Keratinocyte (primary cell): ENCODE data around the gene AGPS. TPM values are rescaled to one million over a fixed set of nuclear protein-coding genes. Genes with fewer than 3 reads are reported as not detected.

Source experiments
- DNase-seq: peaks from one replicate; pipeline ENCODE4 v3.0.0-alpha.2; 2011; ENCODE audit warnings: low read depth, missing footprints, low spot score
- FAIRE-seq: peaks from 2 replicates; lab custom pipeline; 2011; peaks lifted over from hg19 to GRCh38; lab: Jason Lieb, UNC
- H2AFZ ChIP-seq: 2 replicates; pipeline ENCODE4 v1.6.0; 2012; ENCODE audit warnings: low read length, control low read depth, inconsistent platforms; ENCODE audit not compliant: control insufficient read depth
- H3K27ac ChIP-seq: 2 replicates; pipeline ENCODE4 v1.5.1; 2011; ENCODE audit warnings: low read length; ENCODE audit not compliant: control insufficient read depth, insufficient read depth
- H3K27me3 ChIP-seq: 3 replicates; pipeline ENCODE4 v1.6.0; 2011; ENCODE audit warnings: low read length; ENCODE audit not compliant: control insufficient read depth, insufficient read depth; ENCODE audit errors: extremely low read depth
- H3K36me3 ChIP-seq, 2 experiments: 2 replicates in 1 of 2; 3 replicates in 1 of 2; pipeline ENCODE4 v1.5.1; 2011; ENCODE audit warnings: low read length in 2 of 2, mild to moderate bottlenecking in 1 of 2; ENCODE audit not compliant: control insufficient read depth in 2 of 2, insufficient read depth in 2 of 2; ENCODE audit errors: extremely low read depth in 1 of 2
- H3K4me1 ChIP-seq: 3 replicates; pipeline ENCODE4 v1.5.1; 2011; ENCODE audit warnings: low read length; ENCODE audit not compliant: control insufficient read depth, insufficient read depth; ENCODE audit errors: extremely low read depth
- H3K4me2 ChIP-seq: 3 replicates; pipeline ENCODE4 v1.6.0; 2011; ENCODE audit warnings: low read depth, low read length; ENCODE audit not compliant: control insufficient read depth, insufficient read depth; ENCODE audit errors: extremely low read depth
- H3K4me3 ChIP-seq, 3 experiments: fragments of 200-600 bp in 1 of 3; sonication (generic) in 1 of 3; 2 replicates in 2 of 3; 3 replicates in 1 of 3; pipeline ENCODE4 v1.5.1; 2011 to 2016; ENCODE audit warnings: low read length in 3 of 3, mild to moderate bottlenecking in 3 of 3, control low read depth in 2 of 3, inconsistent platforms in 1 of 3, low read depth in 1 of 3, mixed read lengths in 1 of 3, mixed run types in 1 of 3, moderate library complexity in 1 of 3; ENCODE audit not compliant: control insufficient read depth in 2 of 3, insufficient read depth in 2 of 3; ENCODE audit errors: extremely low read depth in 1 of 3
- H3K79me2 ChIP-seq: 2 replicates; pipeline ENCODE4 v1.6.0; 2012; ENCODE audit warnings: low read length; ENCODE audit not compliant: control insufficient read depth, insufficient read depth
- H3K9ac ChIP-seq: 3 replicates; pipeline ENCODE4 v1.6.0; 2011; ENCODE audit warnings: low read length; ENCODE audit not compliant: control insufficient read depth, insufficient read depth; ENCODE audit errors: extremely low read depth
- H3K9me1 ChIP-seq: 3 replicates; pipeline ENCODE4 v1.6.0; 2011; ENCODE audit warnings: low read length; ENCODE audit not compliant: control insufficient read depth, insufficient read depth; ENCODE audit errors: extremely low read depth
- H3K9me3 ChIP-seq: 2 replicates; pipeline ENCODE4 v1.5.1; 2012; ENCODE audit warnings: low read depth, low read length; ENCODE audit not compliant: control insufficient read depth
- H4K20me1 ChIP-seq: 3 replicates; pipeline ENCODE4 v1.6.0; 2011; ENCODE audit warnings: low read length; ENCODE audit not compliant: control insufficient read depth, insufficient read depth; ENCODE audit errors: extremely low read depth
- EZH2 ChIP-seq: IDR thresholded peaks from one replicate; pipeline ENCODE4 v1.6.1; 2012; ENCODE audit warnings: inconsistent platforms, mild to moderate bottlenecking, low read length, moderate library complexity
- dilution Hi-C: fragments of 300-500 bp; cut with MboI; formaldehyde crosslinking; loops from one replicate; pipeline ENCODE4 v1.7.0; 2020; ENCODE audit warnings: low sequenced_read_pairs; ENCODE audit not compliant: extremely low pct_ligation_motif_present
- polyA plus RNA-seq, 5 experiments: library from polyadenylated mRNA; depleted of rRNA in 3 of 5; stranded (reverse) in 3 of 5; stranded (forward) in 1 of 5; unstranded in 1 of 5; fragments of >200 nt; gene quantifications; 1 replicate in 1 of 5; 2 replicates in 3 of 5; 3 replicates in 1 of 5; pipeline versions ENCODE4 v1.2.1 to v1.2.3, GENCODE V29; 2011 to 2012; ENCODE audit warnings: missing spikeins in 2 of 5, low read depth in 1 of 5, low replicate concordance in 1 of 5
- TF ChIP-seq, protein P1 (sequence below), 3 experiments: IDR thresholded peaks in 1 of 3; conservative IDR thresholded peaks in 1 of 3; optimal IDR thresholded peaks in 1 of 3; 2 replicates in 2 of 3; 3 replicates in 1 of 3; pipeline versions ENCODE3 to v1.5.1; 2011; ENCODE audit warnings: low read length in 3 of 3, mild to moderate bottlenecking in 3 of 3, moderate library complexity in 2 of 3, control low read depth in 1 of 3, inconsistent platforms in 1 of 3; ENCODE audit not compliant: insufficient read depth in 2 of 3; ENCODE audit errors: extremely low read depth in 1 of 3

Gene AGPS
- polyA plus RNA-seq, 1 donor (not counting 4 experiments of a cell fraction or from before 2014, with no cell fraction given): 28.0 TPM

GRCh38 chr2:177397481-177398289 is 5.1 kb downstream of the AGPS start:
- peaks cover 30% of the 10 kb centered on the region for H3K4me1 ChIP-seq
- H3K27ac ChIP-seq: no peak overlapping the region
- dilution Hi-C loops: no loop called here
- TF ChIP-seq, protein P1, sequence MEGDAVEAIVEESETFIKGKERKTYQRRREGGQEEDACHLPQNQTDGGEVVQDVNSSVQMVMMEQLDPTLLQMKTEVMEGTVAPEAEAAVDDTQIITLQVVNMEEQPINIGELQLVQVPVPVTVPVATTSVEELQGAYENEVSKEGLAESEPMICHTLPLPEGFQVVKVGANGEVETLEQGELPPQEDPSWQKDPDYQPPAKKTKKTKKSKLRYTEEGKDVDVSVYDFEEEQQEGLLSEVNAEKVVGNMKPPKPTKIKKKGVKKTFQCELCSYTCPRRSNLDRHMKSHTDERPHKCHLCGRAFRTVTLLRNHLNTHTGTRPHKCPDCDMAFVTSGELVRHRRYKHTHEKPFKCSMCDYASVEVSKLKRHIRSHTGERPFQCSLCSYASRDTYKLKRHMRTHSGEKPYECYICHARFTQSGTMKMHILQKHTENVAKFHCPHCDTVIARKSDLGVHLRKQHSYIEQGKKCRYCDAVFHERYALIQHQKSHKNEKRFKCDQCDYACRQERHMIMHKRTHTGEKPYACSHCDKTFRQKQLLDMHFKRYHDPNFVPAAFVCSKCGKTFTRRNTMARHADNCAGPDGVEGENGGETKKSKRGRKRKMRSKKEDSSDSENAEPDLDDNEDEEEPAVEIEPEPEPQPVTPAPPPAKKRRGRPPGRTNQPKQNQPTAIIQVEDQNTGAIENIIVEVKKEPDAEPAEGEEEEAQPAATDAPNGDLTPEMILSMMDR (optimal IDR thresholded peaks at IDR 0.05 in 1 of 3, IDR thresholded peaks at IDR 0.05 in 1 of 3, conservative IDR thresholded peaks at IDR 0.05 in 1 of 3; ENCODE audit: extremely low read depth in 1 of 3, insufficient read depth in 2 of 3, low read length in 3 of 3): no peak
- no peak for TF ChIP-seq EZH2
- H3K9ac ChIP-seq: no peak overlapping the region
- H4K20me1 ChIP-seq: no peaks in the 10 kb centered on the region
- H3K79me2 ChIP-seq: peaks cover 71% of the 10 kb centered on the region
- H3K36me3 ChIP-seq: no peaks in the 10 kb centered on the region
- H3K4me3 ChIP-seq: no peak overlapping the region
- H3K4me2 ChIP-seq: no peak overlapping the region
- no peaks in the 10 kb centered on the region for H3K27me3 ChIP-seq
- FAIRE-seq (peak; percentile 46), DNase-seq (no peak)
- H2AFZ ChIP-seq: no peak overlapping the region
- no peaks in the 10 kb centered on the region for H3K9me1 ChIP-seq
- no peaks in the 10 kb centered on the region for H3K9me3 ChIP-seq

- DNase-seq (no peak), FAIRE-seq (no peak)
- Histone ChIP-seq H4K20me1 (no peaks in the 10 kb centered on the region), H3K36me3 (no peaks in the 10 kb centered on the region), H3K79me2 (peaks cover 70% of the 10 kb centered on the region), H3K9ac (no peak overlapping the region), H3K4me2 (no peak overlapping the region), H3K27ac (no peak overlapping the region), H2AFZ (no peak overlapping the region), H3K4me3 (no peak overlapping the region), H3K9me3 (no peaks in the 10 kb centered on the region), H3K27me3 (no peaks in the 10 kb centered on the region), H3K9me1 (no peaks in the 10 kb centered on the region), H3K4me1 (peaks cover 33% of the 10 kb centered on the region)
- TF ChIP-seq, protein P1 (optimal IDR thresholded peaks at IDR 0.05 in 1 of 3, IDR thresholded peaks at IDR 0.05 in 1 of 3, conservative IDR thresholded peaks at IDR 0.05 in 1 of 3; ENCODE audit: extremely low read depth in 1 of 3, insufficient read depth in 2 of 3, low read length in 3 of 3): no peak
- no peak for TF ChIP-seq EZH2
- dilution Hi-C loops: no loop called here
Measured at GRCh38 chr2:177398290-177398683, 5.7 kb downstream of the AGPS start.
